Erythroblast (primary cell): ENCODE measurements around the gene SMURF1.
"Not testable (repeated sequence)": the region's sequence is repeated elsewhere in the genome, so short reads cannot be mapped to it uniquely, and the experiment has no call there.

Source experiments
- DNase-seq, 2 experiments: peaks; one replicate each; lab custom pipeline; 2025; lab: John Stamatoyannopoulos, UW
- GATA1 ChIP-seq: IDR thresholded peaks from 2 replicates; pipeline ENCODE4 v1.6.1; 2011; ENCODE audit warnings: low read depth, mild to moderate bottlenecking, control low read depth, low read length, moderate library complexity
- POLR2A ChIP-seq: IDR thresholded peaks from 2 replicates; pipeline ENCODE4 v1.6.1; 2011; ENCODE audit warnings: mild to moderate bottlenecking, low read length

The SMURF1 gene

GRCh38 chr7:99054781-99055180, 89.1 kb downstream of the SMURF1 start:
- no peak for DNase-seq
- no peak for TF ChIP-seq GATA1
- TF ChIP-seq POLR2A: no peak

GRCh38 chr7:99050971-99051370, 92.9 kb downstream of the SMURF1 start:
- DNase-seq: no peak
- TF ChIP-seq POLR2A (no peak), GATA1 (no peak)

GRCh38 chr7:99047526-99048077, 96.3 kb downstream of the SMURF1 start:
- TF ChIP-seq POLR2A: no peak
- TF ChIP-seq GATA1: no peak

GRCh38 chr7:99046722-99047121, 97.2 kb downstream of the SMURF1 start:
- DNase-seq: no peak
- no peak for TF ChIP-seq GATA1
- no peak for TF ChIP-seq POLR2A

More at GRCh38 chr7:99047526-99048077, 96.3 kb downstream of the SMURF1 start:
- no peak for DNase-seq

- DNase-seq: not testable (repeated sequence)
Observed at GRCh38 chr7:99046262-99046661, 97.6 kb downstream of the SMURF1 start.

GRCh38 chr7:99044858-99045257, 99.0 kb downstream of the SMURF1 start:
- not testable (repeated sequence) for DNase-seq

GRCh38 chr7:99042957-99043356, 101.0 kb downstream of the SMURF1 start:
- TF ChIP-seq POLR2A (no peak), GATA1 (no peak)
- no peak for DNase-seq

GRCh38 chr7:99041526-99041925, 102.4 kb downstream of the SMURF1 start:
- no peak for DNase-seq
- TF ChIP-seq GATA1: no peak
- no peak for TF ChIP-seq POLR2A

- TF ChIP-seq GATA1: no peak
- no peak for TF ChIP-seq POLR2A
- peak; percentile 76 to 88 for DNase-seq
Observed at GRCh38 chr7:99040104-99040958, 103.6 kb downstream of the SMURF1 start.

GRCh38 chr7:99039384-99039891, 104.5 kb downstream of the SMURF1 start:
- no peak for DNase-seq
- TF ChIP-seq GATA1: no peak
- no peak for TF ChIP-seq POLR2A

- no peak for TF ChIP-seq GATA1
- no peak for TF ChIP-seq POLR2A
- DNase-seq: no peak
Observed at GRCh38 chr7:99038086-99038855, 105.6 kb downstream of the SMURF1 start.

- no peak for TF ChIP-seq GATA1
- TF ChIP-seq POLR2A: no peak
Observed at GRCh38 chr7:99037327-99037940, 106.5 kb downstream of the SMURF1 start.

GRCh38 chr7:99036546-99037111, 107.3 kb downstream of the SMURF1 start:
- peak; percentile 3 to 28 for DNase-seq
- TF ChIP-seq GATA1 (no peak), POLR2A (no peak)

More at GRCh38 chr7:99037327-99037940, 106.5 kb downstream of the SMURF1 start:
- DNase-seq: no peak
